GM08714 (cell line): ENCODE results near the gene NFATC1.

ENCODE experiments used
- H3K4me3 ChIP-seq: fragments of 200-500 bp; sonication (Bioruptor generic); 2 replicates; pipeline ENCODE4 v1.5.1; 2014; ENCODE audit warnings: mild to moderate bottlenecking, low read length, inconsistent platforms
- ZNF274 ChIP-seq: IDR thresholded peaks from 2 replicates; pipeline ENCODE4 v1.6.1; 2012; ENCODE audit warnings: mild to moderate bottlenecking, low read depth, low read length

The NFATC1 gene

DNA sequence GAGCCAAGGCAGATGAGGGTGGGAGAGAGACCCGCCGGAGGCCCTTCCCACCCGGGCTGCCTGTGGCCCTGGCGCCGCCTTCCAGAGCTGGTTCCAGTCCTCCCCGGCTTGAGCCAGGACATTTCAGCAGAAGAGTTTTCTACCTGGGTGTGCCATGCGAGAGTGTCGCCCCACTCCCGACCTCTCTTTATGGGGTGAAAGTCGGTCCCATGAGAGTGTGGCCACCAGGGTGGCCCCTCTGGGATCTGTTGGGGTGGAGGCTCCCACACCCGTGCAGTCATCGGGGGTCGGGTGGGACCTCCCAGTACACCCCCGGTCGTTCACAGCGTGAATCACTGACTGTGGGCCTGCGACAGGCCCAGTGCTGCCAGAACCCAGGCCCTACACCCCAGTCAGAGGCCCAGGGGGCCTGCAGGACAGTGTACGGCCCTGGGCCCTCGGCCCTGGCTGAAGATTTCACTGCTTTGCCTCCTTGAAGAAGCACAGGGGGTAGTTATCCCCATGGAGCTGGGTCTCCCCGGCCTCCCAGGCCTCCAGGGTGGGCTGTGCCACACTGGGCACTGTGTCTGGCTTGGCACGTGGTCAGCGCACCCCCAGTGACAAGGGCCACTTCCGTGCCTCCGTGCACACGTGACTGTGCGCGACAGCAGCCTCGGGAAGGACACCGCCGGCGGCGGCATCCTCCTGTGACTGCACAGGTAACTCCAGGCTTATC, 5.9 kb downstream of the NFATC1 start:
- no peak for TF ChIP-seq ZNF274
- H3K4me3 ChIP-seq, result no peak overlapping the region

DNA sequence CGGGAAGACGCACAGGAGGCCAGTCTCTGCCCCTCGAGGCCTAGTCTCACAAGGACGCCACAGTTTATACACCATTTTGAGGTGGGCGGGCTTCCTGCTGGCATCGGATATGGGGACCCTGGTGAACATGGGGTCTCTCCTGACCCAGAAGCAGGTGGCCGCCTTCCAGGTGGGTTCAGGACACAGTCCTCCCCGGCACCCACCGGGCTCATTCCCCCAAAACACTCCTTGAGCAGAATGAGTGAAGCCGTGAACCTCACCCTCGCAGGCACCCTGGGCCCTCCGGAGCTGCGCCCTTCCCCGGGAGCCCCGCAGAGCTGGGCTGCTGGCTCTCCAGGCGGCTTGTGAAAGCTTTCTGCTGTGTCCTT, 6.5 kb downstream of the NFATC1 start:
- no peak for TF ChIP-seq ZNF274
- H3K4me3 ChIP-seq, result no peak overlapping the region

DNA sequence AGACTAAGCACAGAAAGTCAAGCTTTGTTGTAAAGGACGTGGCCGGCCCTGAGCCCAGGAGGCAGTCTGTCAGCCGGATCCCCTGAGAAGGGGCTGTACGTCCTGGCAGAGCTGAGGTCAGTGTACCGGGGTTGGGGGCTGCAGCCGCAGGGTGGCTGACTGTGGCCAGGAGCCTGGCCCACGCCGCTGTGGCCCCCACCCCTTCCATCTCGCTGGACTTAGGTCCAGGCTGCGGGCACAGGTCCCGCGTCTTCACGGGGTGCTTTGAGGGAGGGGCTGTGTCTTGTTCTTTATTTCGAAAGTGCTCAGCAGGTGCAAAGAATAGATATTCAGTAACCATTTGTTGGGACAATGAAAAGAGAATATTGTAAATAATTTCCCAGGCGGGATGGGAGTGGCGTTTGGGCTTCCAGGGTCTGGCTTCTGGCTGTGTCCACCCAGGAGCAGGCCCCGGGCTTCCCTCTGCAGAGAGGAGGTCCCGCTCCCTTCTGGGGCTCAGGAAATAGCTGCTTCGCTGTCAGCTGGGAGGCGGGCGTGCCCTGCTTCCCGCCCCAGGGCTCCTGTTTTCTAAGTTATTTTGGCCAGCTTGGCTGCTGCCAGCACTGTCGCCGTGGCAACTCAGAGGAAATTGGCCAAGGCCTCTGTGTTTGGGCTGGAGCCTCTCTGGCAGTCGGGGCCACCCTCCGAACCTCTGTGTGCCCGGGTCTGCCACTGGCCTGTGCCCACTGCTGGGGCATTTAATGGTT, 7.4 kb downstream of the NFATC1 start:
- TF ChIP-seq ZNF274, result no peak
- peak overlapping the region; percentile 10; the same call in 1 of the 2 replicates for H3K4me3 ChIP-seq

DNA sequence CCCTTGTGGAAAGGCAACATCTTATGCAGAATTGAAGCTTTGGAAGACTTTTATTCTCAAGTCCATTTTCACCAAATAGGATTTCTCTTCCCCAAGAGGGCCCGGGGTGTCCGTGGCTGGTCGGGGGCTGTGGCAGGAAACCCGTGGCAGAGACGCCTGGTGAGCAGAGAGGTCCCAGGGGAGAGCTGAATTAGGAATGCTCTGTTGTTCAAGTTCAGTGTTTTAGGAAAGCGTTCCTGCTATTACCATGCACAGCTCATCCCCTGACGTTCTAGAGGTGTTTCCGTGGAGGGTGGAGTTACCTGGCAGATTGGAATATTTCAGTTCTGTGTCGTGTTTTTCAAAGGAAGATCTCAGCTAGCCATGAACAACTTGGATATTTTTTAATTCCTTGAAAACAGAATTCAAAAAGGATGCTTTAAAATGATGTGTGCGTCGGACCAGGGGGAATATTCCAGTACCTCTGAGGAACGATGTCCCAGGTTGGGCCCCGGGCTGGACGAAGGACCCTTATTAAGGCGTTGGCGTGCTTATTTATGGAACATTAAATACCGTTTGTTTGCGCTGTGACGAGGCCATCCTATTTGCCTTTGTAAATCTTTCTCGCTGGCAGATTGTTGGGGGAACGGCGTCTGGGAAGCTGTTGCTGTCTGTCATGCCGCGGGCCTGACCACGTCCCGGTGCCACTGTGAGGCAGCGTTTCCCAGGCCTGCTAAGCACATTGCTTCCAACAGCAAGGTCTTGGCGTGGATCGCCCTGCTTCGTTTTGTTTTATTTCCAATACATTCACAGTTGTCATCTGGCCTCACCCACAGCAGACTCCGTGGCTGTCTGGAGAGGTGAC, 8.2 kb downstream of the NFATC1 start:
- TF ChIP-seq ZNF274, result no peak
- no peak overlapping the region; the same call in 1 of the 2 replicates for H3K4me3 ChIP-seq

- H3K4me3 ChIP-seq, result no peak overlapping the region
- TF ChIP-seq ZNF274, result no peak
Observed at GRCh38 chr18:79404567-79404910, 8.8 kb downstream of the NFATC1 start.

GRCh38 chr18:79405019-79405780, 9.5 kb downstream of the NFATC1 start:
- TF ChIP-seq ZNF274, result no peak
- H3K4me3 ChIP-seq, result no peak overlapping the region; the same call in 1 of the 2 replicates

DNA sequence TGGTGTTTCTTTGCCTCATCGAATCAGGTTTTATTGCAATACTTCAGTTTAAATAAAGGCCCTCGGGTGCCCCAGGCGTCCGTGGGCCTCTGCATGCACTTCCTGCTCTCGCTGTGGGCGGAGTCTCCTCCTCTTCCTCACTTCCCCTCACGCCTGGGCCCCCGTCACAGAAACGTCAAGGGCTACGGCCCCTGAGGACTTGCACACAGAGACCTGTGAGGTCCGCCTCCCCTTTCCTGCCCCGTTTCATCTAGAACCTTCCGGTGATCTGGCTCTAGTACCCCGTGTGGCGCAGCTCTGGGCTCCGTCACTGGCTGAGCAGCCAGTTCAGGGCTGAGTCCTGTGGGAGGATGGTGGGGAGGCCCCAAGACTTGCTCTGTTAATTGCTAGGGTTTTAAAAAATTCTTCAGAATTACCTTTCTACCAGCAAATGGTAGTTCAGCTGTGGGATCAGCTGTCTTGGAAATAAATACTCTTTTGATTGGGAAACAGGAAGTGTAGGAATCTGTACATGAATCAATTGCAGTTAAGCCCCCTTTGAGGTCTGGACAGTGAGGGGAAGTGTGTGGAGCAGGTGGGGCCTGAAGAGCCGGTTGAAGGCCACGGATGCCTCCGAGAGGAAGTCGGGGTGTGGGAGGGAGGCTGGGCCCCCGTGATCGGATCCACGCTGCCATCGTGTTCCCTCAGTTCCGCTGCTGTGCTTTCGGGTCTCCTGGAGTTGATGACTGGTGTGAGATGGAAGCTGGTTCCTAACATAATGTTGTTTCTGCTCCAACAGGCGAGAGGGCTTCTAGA, 10.2 kb downstream of the NFATC1 start:
- H3K4me3 ChIP-seq, result no peak overlapping the region; the same call in 1 of the 2 replicates
- TF ChIP-seq ZNF274, result no peak

GRCh38 chr18:79406708-79407107, 11.0 kb downstream of the NFATC1 start:
- TF ChIP-seq ZNF274, result no peak
- H3K4me3 ChIP-seq, result no peak overlapping the region

DNA sequence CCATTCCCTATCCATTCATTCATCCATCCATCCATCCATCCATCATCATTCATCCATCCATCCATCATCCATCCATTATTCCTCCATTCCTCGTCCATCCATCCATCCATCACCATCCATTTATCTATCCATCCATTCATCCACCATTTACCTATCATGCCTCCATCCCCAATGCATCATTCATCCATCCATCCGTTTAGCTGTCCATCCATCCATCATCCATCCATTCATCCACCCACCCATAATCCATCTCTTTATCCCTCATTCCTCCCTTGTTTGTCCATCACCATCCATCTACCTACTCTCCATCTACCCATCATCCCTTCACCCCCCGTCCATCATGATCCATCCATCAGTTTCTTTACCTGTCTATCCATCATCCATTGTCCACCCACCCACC, 13.6 kb downstream of the NFATC1 start:
- TF ChIP-seq ZNF274, result no peak

DNA sequence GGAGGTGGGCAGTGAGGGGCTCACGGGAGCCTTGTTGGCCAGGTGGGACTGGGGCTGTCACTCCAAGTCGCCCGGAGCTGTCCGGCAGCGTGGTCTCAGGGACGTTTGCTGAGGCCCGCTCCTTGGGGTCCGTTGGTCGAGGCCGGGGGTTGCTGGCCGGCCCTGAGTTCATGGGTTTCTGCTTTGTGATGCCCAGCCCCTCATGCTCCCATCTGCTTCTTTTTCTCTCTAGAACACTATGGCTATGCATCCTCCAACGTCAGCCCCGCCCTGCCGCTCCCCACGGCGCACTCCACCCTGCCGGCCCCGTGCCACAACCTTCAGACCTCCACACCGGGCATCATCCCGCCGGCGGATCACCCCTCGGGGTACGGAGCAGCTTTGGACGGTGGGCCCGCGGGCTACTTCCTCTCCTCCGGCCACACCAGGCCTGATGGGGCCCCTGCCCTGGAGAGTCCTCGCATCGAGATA, 14.5 kb downstream of the NFATC1 start:
- H3K4me3 ChIP-seq, result no peak overlapping the region
- no peak for TF ChIP-seq ZNF274

More for the DNA sequence above, 13.6 kb downstream of the NFATC1 start:
- H3K4me3 ChIP-seq, result no peak overlapping the region

- H3K4me3 ChIP-seq, result no peak overlapping the region
Observed at GRCh38 chr18:79410731-79411613, 15.2 kb downstream of the NFATC1 start.

More at GRCh38 chr18:79410731-79411613, 15.2 kb downstream of the NFATC1 start:
- TF ChIP-seq ZNF274, result no peak
